PC-9 (cell line): ENCODE measurements around the gene ZNF346.

Experiments
- CTCF ChIP-seq: fragments of 200-600 bp; sonication (generic); conservative IDR thresholded peaks from 2 replicates; pipeline ENCODE4 v1.6.1; 2017; ENCODE audit warnings: mixed run types, antibody characterized with exemption, mild to moderate bottlenecking, moderate library complexity
- EZH2 ChIP-seq: fragments of 200-600 bp; sonication (generic); IDR thresholded peaks from 2 replicates; pipeline ENCODE4 v1.8.0; 2017; ENCODE audit warnings: antibody characterized with exemption, low read depth

GRCh38 chr5:177008716-177009115 lies 13.8 kb upstream of the ZNF346 start:
- TF ChIP-seq CTCF = no peak
- TF ChIP-seq EZH2 = no peak
